H9 (cell line): ENCODE data around the gene CCDC60. TPM values are rescaled to one million over a fixed set of nuclear protein-coding genes. Genes with fewer than 3 reads are reported as not detected.

Source experiments
- DNase-seq: peaks from one replicate; pipeline ENCODE4 v3.0.0-alpha.2; 2017
- H2AFZ ChIP-seq: one replicate; pipeline ENCODE4 v1.6.1; 2013; ENCODE audit warnings: mild to moderate bottlenecking, low read length, control low read depth, moderate library complexity
- H2AK5ac ChIP-seq: 2 replicates; pipeline ENCODE4 v1.6.1; 2013; ENCODE audit warnings: low read length, control low read depth, mixed read lengths; ENCODE audit not compliant: insufficient read length
- H2BK120ac ChIP-seq: one replicate; pipeline ENCODE4 v1.6.1; 2013; ENCODE audit warnings: low read depth, mild to moderate bottlenecking, low read length, control low read depth, inconsistent platforms; ENCODE audit not compliant: poor library complexity, severe bottlenecking
- H2BK12ac ChIP-seq: 2 replicates; pipeline ENCODE4 v1.6.1; 2013; ENCODE audit warnings: low read length, control low read depth, mixed read lengths, low read depth; ENCODE audit not compliant: insufficient read length
- H2BK15ac ChIP-seq: 2 replicates; pipeline ENCODE4 v1.6.1; 2013; ENCODE audit warnings: low read depth, low read length, control low read depth
- H2BK20ac ChIP-seq: one replicate; pipeline ENCODE4 v1.6.1; 2013; ENCODE audit warnings: low read depth, mild to moderate bottlenecking, low read length, control low read depth, inconsistent platforms; ENCODE audit not compliant: poor library complexity, severe bottlenecking
- H2BK5ac ChIP-seq: 2 replicates; pipeline ENCODE4 v1.6.1; 2013; ENCODE audit warnings: low read length, control low read depth, mixed read lengths; ENCODE audit not compliant: insufficient read length
- H3K14ac ChIP-seq: 2 replicates; pipeline ENCODE4 v1.6.1; 2013; ENCODE audit warnings: low read length, control low read depth; ENCODE audit not compliant: insufficient read depth
- H3K18ac ChIP-seq: 2 replicates; pipeline ENCODE4 v1.6.1; 2013; ENCODE audit warnings: low read depth, mild to moderate bottlenecking, mixed read lengths, low read length, control low read depth; ENCODE audit not compliant: insufficient read length
- H3K23ac ChIP-seq: 2 replicates; pipeline ENCODE4 v1.6.1; 2013; ENCODE audit warnings: low read length, control low read depth, mixed read lengths, low read depth; ENCODE audit not compliant: insufficient read length
- H3K23me2 ChIP-seq: 2 replicates; pipeline ENCODE4 v1.6.1; 2013; ENCODE audit warnings: low read depth, mild to moderate bottlenecking, mixed read lengths, low read length, control low read depth; ENCODE audit not compliant: insufficient read length, poor library complexity, severe bottlenecking
- H3K27ac ChIP-seq: 2 replicates; pipeline ENCODE4 v1.5.1; 2013; ENCODE audit warnings: low read length, control low read depth, mixed read lengths, low read depth; ENCODE audit not compliant: insufficient read length
- H3K27me3 ChIP-seq: 2 replicates; pipeline ENCODE4 v1.6.1; 2013; ENCODE audit warnings: low read length, control low read depth, inconsistent platforms; ENCODE audit not compliant: insufficient read depth
- H3K4ac ChIP-seq: 2 replicates; pipeline ENCODE4 v1.6.1; 2013; ENCODE audit warnings: low read depth, mild to moderate bottlenecking, control low read depth, inconsistent platforms, low read length, moderate library complexity
- H3K4me1 ChIP-seq: 2 replicates; pipeline ENCODE4 v1.6.1; 2013; ENCODE audit warnings: low read length, control low read depth, inconsistent platforms; ENCODE audit not compliant: insufficient read depth
- H3K4me2 ChIP-seq: 2 replicates; pipeline ENCODE4 v1.6.1; 2013; ENCODE audit warnings: low read length, control low read depth, mixed read lengths; ENCODE audit not compliant: insufficient read length, insufficient read depth
- H3K56ac ChIP-seq: 2 replicates; pipeline ENCODE4 v1.6.1; 2013; ENCODE audit warnings: low read depth, mild to moderate bottlenecking, mixed read lengths, low read length, control low read depth; ENCODE audit not compliant: insufficient read length
- H3K79me1 ChIP-seq: 2 replicates; pipeline ENCODE4 v1.6.1; 2013; ENCODE audit warnings: low read depth, mild to moderate bottlenecking, moderate library complexity, low read length, control low read depth, inconsistent platforms; ENCODE audit not compliant: insufficient read depth, poor library complexity, severe bottlenecking
- H3K79me2 ChIP-seq: 2 replicates; pipeline ENCODE4 v1.6.1; 2013; ENCODE audit warnings: low read length, control low read depth, inconsistent platforms; ENCODE audit not compliant: insufficient read depth
- H3K9ac ChIP-seq: 2 replicates; pipeline ENCODE4 v1.6.1; 2013; ENCODE audit warnings: low read length, control low read depth, mixed read lengths; ENCODE audit not compliant: insufficient read length; ENCODE audit errors: extremely low read depth
- H3K9me3 ChIP-seq: one replicate; pipeline ENCODE4 v1.6.1; 2013; ENCODE audit warnings: low read depth, low read length, inconsistent platforms; ENCODE audit not compliant: control insufficient read depth
- H3T11ph ChIP-seq: one replicate; pipeline ENCODE4 v1.6.1; 2013; ENCODE audit warnings: mild to moderate bottlenecking, low read length, control low read depth, inconsistent platforms
- H4K20me1 ChIP-seq: one replicate; pipeline ENCODE4 v1.6.1; 2013; ENCODE audit not compliant: control insufficient read depth, insufficient read length, insufficient read depth
- H4K5ac ChIP-seq: 2 replicates; pipeline ENCODE4 v1.6.1; 2013; ENCODE audit warnings: low read depth, mild to moderate bottlenecking, mixed read lengths, low read length, control low read depth; ENCODE audit not compliant: insufficient read length
- H4K8ac ChIP-seq: replicated peaks from 2 replicates; pipeline ENCODE4 v1.6.1; 2013; ENCODE audit warnings: low read length, control low read depth, mixed read lengths, low read depth; ENCODE audit not compliant: insufficient read length
- H4K91ac ChIP-seq: 2 replicates; pipeline ENCODE4 v1.6.1; 2013; ENCODE audit warnings: low read depth, mild to moderate bottlenecking, moderate library complexity, mixed read lengths, low read length, control low read depth; ENCODE audit not compliant: insufficient read length
- H3K27ac Mint-ChIP-seq, 3 experiments: 2 replicates in 2 of 3; 3 replicates in 1 of 3; pipeline ENCODE4 v1.8.0; 2020 to 2021; ENCODE audit warnings: mixed read lengths in 3 of 3, mild to moderate bottlenecking in 1 of 3, moderate library complexity in 1 of 3
- H3K27me3 Mint-ChIP-seq: 2 replicates; pipeline ENCODE4 v1.8.0; 2021; ENCODE audit warnings: low read depth, mild to moderate bottlenecking, moderate library complexity, mixed read lengths
- H3K36me3 Mint-ChIP-seq, 3 experiments: 2 replicates in 2 of 3; 3 replicates in 1 of 3; pipeline ENCODE4 v1.8.0; 2020 to 2021; ENCODE audit warnings: low read depth in 3 of 3, mixed read lengths in 3 of 3; ENCODE audit not compliant: insufficient read depth in 1 of 3
- H3K4me1 Mint-ChIP-seq, 2 experiments: 2 replicates each; pipeline ENCODE4 v1.8.0; 2020; ENCODE audit warnings: mixed read lengths in 2 of 2
- H3K4me3 Mint-ChIP-seq, 2 experiments: 2 replicates in 1 of 2; 3 replicates in 1 of 2; pipeline ENCODE4 v1.8.0; 2020 to 2021; ENCODE audit warnings: mild to moderate bottlenecking in 2 of 2, mixed read lengths in 2 of 2, moderate library complexity in 1 of 2
- H3K9me3 Mint-ChIP-seq, 2 experiments: 2 replicates in 1 of 2; 3 replicates in 1 of 2; pipeline ENCODE4 v1.8.0; 2020; ENCODE audit warnings: mild to moderate bottlenecking in 2 of 2, mixed read lengths in 2 of 2, moderate library complexity in 1 of 2
- WGBS: extraction: QIAGEN DNeasy Blood & Tissue Kit; methylation state at CpG from one replicate; pipeline ENCODE4 v1.1.7; 2013; ENCODE audit warnings: missing lambda C conversion rate, low lambda C conversion rate, mixed read lengths; ENCODE audit not compliant: insufficient read length; ENCODE audit errors: extremely low coverage; 5-methylcytosine and 5-hydroxymethylcytosine counted together
- total RNA-seq: library from RNA; stranded (reverse); gene quantifications from 2 replicates; pipeline ENCODE4 v1.2.1, GENCODE V29; 2021
- TF ChIP-seq, protein P1 (sequence below): fragments of 200-600 bp; sonication (generic); conservative IDR thresholded peaks from 3 replicates; pipeline ENCODE4 v1.8.0; 2021; ENCODE audit warnings: antibody characterized with exemption, mild to moderate bottlenecking

CCDC60 gene
- total RNA-seq, 1 experiment from 2014 or later, result 0.44 TPM

GRCh38 chr12:119456824-119457223 is 122.3 kb downstream of the CCDC60 start:
- no peak overlapping the region for H4K91ac ChIP-seq
- H4K20me1 ChIP-seq, result no peaks in the 10 kb centered on the region
- no peaks in the 10 kb centered on the region for H3K79me2 ChIP-seq
- H3K27me3 ChIP-seq, result no peaks in the 10 kb centered on the region
- H2BK5ac ChIP-seq, result no peak overlapping the region
- H2BK20ac ChIP-seq, result no peak overlapping the region
- no peak overlapping the region for H2BK12ac ChIP-seq
- H3K36me3 Mint-ChIP-seq, result peaks cover 3 to 6% (median 4%) of the 10 kb centered on the region in 3 experiments; a peak in 6 of 7 replicates
- H3K79me1 ChIP-seq, result no peaks in the 10 kb centered on the region
- no peak overlapping the region for H3K4ac ChIP-seq
- no peak overlapping the region for H3K9ac ChIP-seq
- H3T11ph ChIP-seq, result no peak overlapping the region
- H3K4me1 ChIP-seq, result peaks cover 4% of the 10 kb centered on the region; the same call in 1 of the 2 replicates
- no peak overlapping the region for H3K4me2 ChIP-seq
- no peak overlapping the region for H4K8ac ChIP-seq
- H3K9me3 Mint-ChIP-seq, result peaks cover 4 to 5% of the 10 kb centered on the region in 2 experiments; a peak in 4 of 5 replicates
- H3K18ac ChIP-seq, result no peak overlapping the region
- H3K23me2 ChIP-seq, result no peaks in the 10 kb centered on the region
- H2BK120ac ChIP-seq, result no peak overlapping the region
- no CpG with 5 or more reads among the region's 3 CpGs for WGBS
- no peak overlapping the region for H3K56ac ChIP-seq
- H3K14ac ChIP-seq, result no peak overlapping the region
- no peak overlapping the region for H3K4me3 Mint-ChIP-seq
- peaks cover 2% of the 10 kb centered on the region; the same call in 1 of the 2 replicates for H3K27me3 Mint-ChIP-seq
- no peak overlapping the region for H2AK5ac ChIP-seq
- H3K23ac ChIP-seq, result no peak overlapping the region
- H3K9me3 ChIP-seq, result no peaks in the 10 kb centered on the region
- H4K5ac ChIP-seq, result no peak overlapping the region
- TF ChIP-seq, protein P1, sequence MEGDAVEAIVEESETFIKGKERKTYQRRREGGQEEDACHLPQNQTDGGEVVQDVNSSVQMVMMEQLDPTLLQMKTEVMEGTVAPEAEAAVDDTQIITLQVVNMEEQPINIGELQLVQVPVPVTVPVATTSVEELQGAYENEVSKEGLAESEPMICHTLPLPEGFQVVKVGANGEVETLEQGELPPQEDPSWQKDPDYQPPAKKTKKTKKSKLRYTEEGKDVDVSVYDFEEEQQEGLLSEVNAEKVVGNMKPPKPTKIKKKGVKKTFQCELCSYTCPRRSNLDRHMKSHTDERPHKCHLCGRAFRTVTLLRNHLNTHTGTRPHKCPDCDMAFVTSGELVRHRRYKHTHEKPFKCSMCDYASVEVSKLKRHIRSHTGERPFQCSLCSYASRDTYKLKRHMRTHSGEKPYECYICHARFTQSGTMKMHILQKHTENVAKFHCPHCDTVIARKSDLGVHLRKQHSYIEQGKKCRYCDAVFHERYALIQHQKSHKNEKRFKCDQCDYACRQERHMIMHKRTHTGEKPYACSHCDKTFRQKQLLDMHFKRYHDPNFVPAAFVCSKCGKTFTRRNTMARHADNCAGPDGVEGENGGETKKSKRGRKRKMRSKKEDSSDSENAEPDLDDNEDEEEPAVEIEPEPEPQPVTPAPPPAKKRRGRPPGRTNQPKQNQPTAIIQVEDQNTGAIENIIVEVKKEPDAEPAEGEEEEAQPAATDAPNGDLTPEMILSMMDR, result no peak
- no peak for DNase-seq
- peaks cover 14 to 18% of the 10 kb centered on the region in 2 experiments for H3K4me1 Mint-ChIP-seq
- H3K27ac ChIP-seq, result no peak overlapping the region
- no peak overlapping the region for H2BK15ac ChIP-seq
- H2AFZ ChIP-seq, result no peak overlapping the region
- H3K27ac Mint-ChIP-seq, result 0 out of 7 replicates have a peak overlapping the region, but pooled peaks of 1 of the 3 experiments have one; percentile 26
